ENCODE measurements around the gene TLCD5. TPM values are rescaled to one million over a fixed set of nuclear protein-coding genes. Genes with fewer than 3 reads are reported as not detected.

TLCD5 gene
- total RNA-seq, 1 experiment from 2014 or later: 8.3 TPM

DNA sequence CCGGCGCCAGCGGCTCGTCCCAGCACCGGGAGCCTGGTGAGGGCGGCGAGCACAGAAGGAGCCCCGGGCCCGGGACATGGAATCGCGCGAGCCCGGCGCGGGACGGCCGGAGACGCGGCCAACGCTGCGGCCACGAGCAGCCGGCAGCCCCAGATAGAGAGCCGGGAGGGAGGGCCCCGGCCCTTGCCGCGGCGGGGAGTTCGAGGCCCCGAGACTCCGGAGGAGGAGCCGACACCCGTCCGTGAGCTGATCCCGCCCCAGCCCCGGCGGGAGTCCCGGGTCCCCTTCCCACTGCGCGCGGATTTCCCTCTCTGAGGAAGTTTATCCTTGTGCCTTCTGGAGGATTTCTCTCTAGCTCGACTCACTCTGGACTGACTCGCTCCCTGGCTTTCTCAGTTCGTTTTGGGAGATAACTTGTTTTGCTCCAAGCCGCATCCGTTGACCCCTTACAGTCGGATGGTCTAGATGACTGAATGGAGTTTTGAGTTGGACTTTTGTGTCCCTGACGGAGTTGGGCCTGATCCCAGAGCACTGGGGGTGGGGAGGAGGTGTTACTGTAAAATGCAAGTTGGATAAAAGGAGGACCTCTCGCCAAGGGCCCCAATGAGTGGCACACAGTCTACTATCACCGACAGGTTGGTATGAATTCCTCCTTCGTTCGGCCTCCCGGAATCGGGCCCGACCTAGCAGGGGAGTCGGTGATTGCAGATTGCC, 11.7 kb downstream of the TLCD5 start:
- peak overlapping the region; percentile 99 for H3K4me3 Mint-ChIP-seq
- TF ChIP-seq ARID4B (CRISPR knock-in tag; IDR thresholded peaks at IDR 0.05; ENCODE audit: borderline replicate concordance) (peak; percentile 20; the same call in 1 of the 2 replicates), HMGXB4 (CRISPR knock-in tag; IDR thresholded peaks at IDR 0.05) (peak; percentile 74; the same call in 1 of the 2 replicates), E2F5 (CRISPR knock-in tag; IDR thresholded peaks at IDR 0.05) (no peak), ZBTB21 (CRISPR knock-in tag; IDR thresholded peaks at IDR 0.05; ENCODE audit: borderline replicate concordance) (no peak)
- TF ChIP-seq, protein P1, sequence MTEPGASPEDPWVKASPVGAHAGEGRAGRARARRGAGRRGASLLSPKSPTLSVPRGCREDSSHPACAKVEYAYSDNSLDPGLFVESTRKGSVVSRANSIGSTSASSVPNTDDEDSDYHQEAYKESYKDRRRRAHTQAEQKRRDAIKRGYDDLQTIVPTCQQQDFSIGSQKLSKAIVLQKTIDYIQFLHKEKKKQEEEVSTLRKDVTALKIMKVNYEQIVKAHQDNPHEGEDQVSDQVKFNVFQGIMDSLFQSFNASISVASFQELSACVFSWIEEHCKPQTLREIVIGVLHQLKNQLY (CRISPR knock-in tag; IDR thresholded peaks at IDR 0.05): no peak
- ChIA-PET POLR2A (interaction anchor here (1.3 to 1.4 kb wide), 2 partner anchors 12 to 100 kb away, joined by 3 to 4 read pairs; partner anchors contain the start of gene TLCD5), CTCF (interaction anchor here (0.6 to 3.6 kb wide), 17 partner anchors 11 to 607 kb away, joined by 3 to 26 read pairs (median 5); partner anchors contain the start of gene TLCD5)
- H3K4me1 Mint-ChIP-seq: peaks cover 33% of the 10 kb centered on the region
- H3K36me3 Mint-ChIP-seq: no peaks in the 10 kb centered on the region
- H3K27me3 Mint-ChIP-seq (ENCODE audit: low read depth): no peaks in the 10 kb centered on the region
- peak overlapping the region; percentile 89 for H3K27ac Mint-ChIP-seq
- DNase-seq (ENCODE audit: low spot score) (peak; percentile 59), ATAC-seq (peak; percentile 38)
- H3K9me3 Mint-ChIP-seq: no peaks in the 10 kb centered on the region

DNA sequence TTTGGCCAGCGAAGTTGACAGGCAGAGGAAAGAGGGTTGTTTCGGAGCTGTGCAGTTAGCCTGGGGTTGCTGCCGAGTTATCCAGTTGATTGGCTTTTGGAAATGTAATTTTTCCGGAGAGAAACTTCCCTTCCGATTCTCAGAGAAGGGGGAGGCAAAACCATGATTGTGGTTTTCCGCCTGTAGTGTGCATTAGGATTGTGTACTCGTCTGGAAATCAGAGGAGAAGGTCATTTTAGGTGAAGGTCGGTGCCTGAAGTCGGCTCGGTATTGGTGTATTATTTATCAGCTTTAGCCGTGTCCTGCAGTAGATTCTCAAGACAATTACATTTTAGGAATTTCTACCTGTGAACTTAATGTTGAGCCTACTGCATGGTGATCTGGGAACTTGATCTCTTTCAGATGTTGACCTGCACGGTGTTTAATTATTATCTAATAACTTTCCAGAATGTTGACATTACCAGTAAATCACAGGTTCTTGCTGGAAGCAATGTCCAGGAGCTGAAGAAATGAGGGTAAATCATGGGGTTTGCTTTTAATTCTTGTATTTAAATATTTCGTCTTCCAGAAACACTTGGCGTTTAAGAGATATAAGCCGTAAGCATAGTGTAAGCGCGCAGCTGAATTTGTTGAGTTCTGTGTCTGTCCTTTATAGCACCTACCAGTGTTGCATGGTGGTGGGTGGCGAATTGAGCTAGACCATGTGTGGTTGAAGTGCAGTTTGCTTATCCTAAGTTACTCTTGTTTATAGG, 12.4 kb downstream of the TLCD5 start:
- no peaks in the 10 kb centered on the region for H3K36me3 Mint-ChIP-seq
- CTCF ChIA-PET: interaction anchor here (0.6 to 3.6 kb wide), 9 partner anchors 12 to 608 kb away, joined by 3 to 26 read pairs (median 4); partner anchors contain the start of gene TLCD5
- H3K9me3 Mint-ChIP-seq: no peaks in the 10 kb centered on the region
- peaks cover 39% of the 10 kb centered on the region for H3K4me1 Mint-ChIP-seq
- peak overlapping the region; percentile 89 for H3K27ac Mint-ChIP-seq
- DNase-seq (ENCODE audit: low spot score): no peak
- POLR2A ChIA-PET: interaction anchor here (1.3 to 1.4 kb wide), 2 partner anchors 13 to 101 kb away, joined by 3 to 4 read pairs; partner anchors contain the start of gene TLCD5
- H3K27me3 Mint-ChIP-seq (ENCODE audit: low read depth): no peaks in the 10 kb centered on the region
- TF ChIP-seq NR2C2 (CRISPR knock-in tag; IDR thresholded peaks at IDR 0.05) (no peak), ARID4B (CRISPR knock-in tag; IDR thresholded peaks at IDR 0.05; ENCODE audit: borderline replicate concordance) (no peak), ZNF423 (CRISPR knock-in tag; IDR thresholded peaks at IDR 0.05) (no peak), NFATC4 (CRISPR knock-in tag; IDR thresholded peaks at IDR 0.05) (no peak), AFF4 (CRISPR knock-in tag; IDR thresholded peaks at IDR 0.05; ENCODE audit: borderline replicate concordance) (no peak)
- H3K4me3 Mint-ChIP-seq: peak overlapping the region; percentile 99
- ATAC-seq: no peak

Measured in WTC11 (cell line).